T-helper 1 cell treated with Interleukin-12 subunit alpha and Interleukin-12 subunit beta and Interleukin-4 antibody, amounts not matched to agents 30 μg/mL and 1 μg/mL, for 36 hours (primary cell): ENCODE results near the gene LIN28B.
"Not testable (repeated sequence)": the region's sequence is repeated elsewhere in the genome, so short reads cannot be mapped to it uniquely, and the experiment has no call there.

Experiments used
- H3K27ac Mint-ChIP-seq: one replicate; pipeline ENCODE4 v1.8.0; 2021; ENCODE audit warnings: mild to moderate bottlenecking, mixed read lengths
- H3K27me3 Mint-ChIP-seq: one replicate; pipeline ENCODE4 v1.8.0; 2021; ENCODE audit warnings: low read depth, mixed read lengths
- H3K36me3 Mint-ChIP-seq: one replicate; pipeline ENCODE4 v1.8.0; 2021; ENCODE audit warnings: low read depth, mixed read lengths
- H3K4me1 Mint-ChIP-seq: one replicate; pipeline ENCODE4 v1.8.0; 2021; ENCODE audit warnings: low read depth, mixed read lengths
- H3K4me3 Mint-ChIP-seq: one replicate; pipeline ENCODE4 v1.8.0; 2021; ENCODE audit warnings: mild to moderate bottlenecking, moderate library complexity, mixed read lengths
- H3K9me3 Mint-ChIP-seq: one replicate; pipeline ENCODE4 v1.8.0; 2021; ENCODE audit warnings: mixed read lengths

LIN28B gene

DNA sequence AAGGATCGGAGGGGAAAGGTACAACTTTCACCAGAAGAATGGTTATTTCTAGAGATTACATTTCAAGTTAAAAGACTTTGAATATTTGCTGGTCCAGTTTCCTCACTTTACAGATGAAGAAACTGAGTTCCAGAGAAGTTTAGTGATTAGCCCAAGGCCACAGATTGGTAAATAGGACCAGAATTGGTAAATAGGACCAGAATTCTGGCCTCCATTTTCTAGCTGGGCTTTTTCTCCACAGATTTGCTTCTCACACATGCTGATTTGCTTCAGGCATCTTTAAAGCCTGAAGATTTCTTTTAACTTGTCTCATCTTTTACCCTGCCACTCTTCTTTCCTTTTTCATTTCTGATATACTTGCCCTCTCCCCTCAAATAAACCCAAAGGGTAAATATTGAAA, 5.2 kb upstream of the LIN28B start:
- peaks cover 7% of the 10 kb centered on the region for H3K4me1 Mint-ChIP-seq
- H3K4me3 Mint-ChIP-seq = no peak overlapping the region
- H3K27me3 Mint-ChIP-seq = peaks cover 70% of the 10 kb centered on the region
- no peak overlapping the region for H3K27ac Mint-ChIP-seq
- H3K36me3 Mint-ChIP-seq = peaks cover 1% of the 10 kb centered on the region
- H3K9me3 Mint-ChIP-seq = no peaks in the 10 kb centered on the region

DNA sequence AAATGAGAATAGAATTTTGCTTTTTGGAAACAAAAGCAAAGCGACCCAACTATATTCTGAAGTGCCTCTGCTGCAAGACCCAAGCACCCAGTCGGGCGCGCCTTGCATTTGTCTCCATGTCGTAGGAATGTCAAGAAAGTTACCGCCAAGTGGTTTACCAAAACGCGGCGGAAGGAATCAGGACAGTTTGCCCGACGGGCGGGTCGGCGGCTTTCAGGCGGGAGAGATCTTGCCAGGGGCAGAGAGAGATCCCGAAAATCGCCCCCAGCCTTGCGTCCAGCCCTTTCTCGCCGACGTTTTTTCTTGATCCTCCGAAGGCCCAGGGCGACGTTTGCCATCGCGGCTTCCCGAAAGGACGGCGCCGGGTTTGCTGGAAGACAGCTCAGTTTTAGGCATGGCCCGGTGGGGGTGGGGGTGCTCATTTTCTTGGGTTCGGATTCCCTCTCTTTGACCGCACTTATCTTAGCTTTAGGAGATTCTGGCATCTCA, 4.0 kb upstream of the LIN28B start:
- Mint-ChIP-seq H3K27ac (no peak overlapping the region), H3K27me3 (peaks cover 83% of the 10 kb centered on the region), H3K36me3 (peaks cover 3% of the 10 kb centered on the region), H3K4me1 (peaks cover 14% of the 10 kb centered on the region), H3K9me3 (no peaks in the 10 kb centered on the region), H3K4me3 (no peak overlapping the region)

DNA sequence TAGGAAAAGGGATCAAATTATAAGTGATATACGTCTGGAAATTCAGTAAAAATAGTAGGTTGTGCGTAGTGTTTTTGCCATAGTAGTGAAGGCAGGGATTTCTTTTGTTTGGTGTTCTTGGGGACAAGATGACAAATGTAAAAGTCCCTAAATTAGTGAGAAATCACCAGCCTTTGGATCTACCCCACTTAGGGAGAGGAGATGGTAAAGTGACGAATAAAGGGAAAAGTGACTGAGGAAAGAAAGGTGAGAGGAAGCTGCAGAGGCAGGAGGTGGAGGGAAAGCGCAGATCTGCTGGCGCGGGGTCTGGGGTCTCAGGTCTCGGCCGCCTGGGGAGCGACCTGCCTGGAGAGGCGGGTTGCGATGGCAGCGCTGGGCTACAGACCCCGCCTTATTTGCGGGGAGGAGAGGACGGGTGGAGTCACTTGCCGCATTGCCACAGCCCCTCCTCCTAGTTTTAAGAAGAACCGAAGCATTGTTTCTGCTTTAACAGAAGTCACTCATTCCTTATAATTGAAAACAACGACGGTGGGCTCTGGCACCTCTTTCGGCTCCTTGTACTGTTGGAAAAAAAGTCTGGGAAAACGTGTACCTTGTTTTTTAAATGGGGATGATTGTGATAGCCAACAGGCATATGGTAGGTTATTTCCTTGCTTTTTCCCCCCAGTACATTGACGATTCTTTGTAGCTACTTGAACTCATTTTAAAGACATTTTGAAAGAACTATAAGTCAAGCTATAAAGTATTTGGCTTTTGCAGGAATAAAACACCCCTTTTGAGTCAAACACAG, 3.3 kb upstream of the LIN28B start:
- H3K27ac Mint-ChIP-seq = peak overlapping the region; percentile 57
- H3K9me3 Mint-ChIP-seq, H3K36me3 Mint-ChIP-seq: not testable (repeated sequence)
- peak overlapping the region; percentile 50 for H3K4me3 Mint-ChIP-seq
- peaks cover 16% of the 10 kb centered on the region for H3K4me1 Mint-ChIP-seq
- H3K27me3 Mint-ChIP-seq = peaks cover 90% of the 10 kb centered on the region

DNA sequence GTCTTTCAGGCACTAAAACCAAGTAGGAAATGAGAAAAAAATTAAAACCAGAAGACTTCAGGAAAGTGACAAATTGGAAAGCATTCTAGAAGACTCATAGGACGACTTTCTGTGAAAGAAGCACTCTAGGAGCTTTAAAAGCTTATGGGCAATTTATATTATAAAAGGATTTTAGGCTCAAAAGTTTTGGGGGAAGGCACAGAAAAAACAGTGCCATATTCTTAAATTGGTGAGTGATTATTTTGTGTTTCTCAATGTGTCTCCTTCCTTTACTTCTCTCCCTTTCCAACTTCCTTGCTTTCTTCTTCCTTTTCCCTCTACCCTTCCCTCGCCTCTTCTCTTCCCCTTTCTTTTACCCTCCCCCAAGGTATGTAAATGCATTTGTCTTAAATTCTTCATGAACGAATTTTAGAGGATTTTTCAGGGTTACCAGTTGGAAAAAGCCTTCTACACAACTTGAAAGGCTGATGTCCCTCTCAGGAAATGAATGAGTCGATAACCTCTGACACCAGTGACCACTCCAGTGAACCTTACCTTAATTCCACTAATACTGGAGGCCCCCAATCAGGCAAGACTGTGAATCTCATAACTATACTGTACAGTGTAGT, 2.6 kb upstream of the LIN28B start:
- H3K4me1 Mint-ChIP-seq = peaks cover 16% of the 10 kb centered on the region
- peaks cover 3% of the 10 kb centered on the region for H3K36me3 Mint-ChIP-seq

GRCh38 chr6:104955491-104955890, 1.4 kb upstream of the LIN28B start:
- Mint-ChIP-seq H3K9me3 (no peaks in the 10 kb centered on the region), H3K27me3 (peaks cover 90% of the 10 kb centered on the region), H3K4me1 (peaks cover 16% of the 10 kb centered on the region), H3K36me3 (peaks cover 3% of the 10 kb centered on the region), H3K27ac (no peak overlapping the region), H3K4me3 (no peak overlapping the region)

More for the DNA sequence above, 2.6 kb upstream of the LIN28B start:
- Mint-ChIP-seq H3K27me3 (peaks cover 92% of the 10 kb centered on the region), H3K9me3 (no peaks in the 10 kb centered on the region), H3K27ac (peak overlapping the region; percentile 1), H3K4me3 (no peak overlapping the region)

GRCh38 chr6:104955927-104956730, 778 bp upstream of the LIN28B start:
- H3K27me3 Mint-ChIP-seq = peaks cover 87% of the 10 kb centered on the region
- no peaks in the 10 kb centered on the region for H3K9me3 Mint-ChIP-seq
- H3K27ac Mint-ChIP-seq = no peak overlapping the region
- H3K4me3 Mint-ChIP-seq = no peak overlapping the region
- H3K4me1 Mint-ChIP-seq = peaks cover 16% of the 10 kb centered on the region
- H3K36me3 Mint-ChIP-seq = peaks cover 3% of the 10 kb centered on the region

- H3K27me3 Mint-ChIP-seq = peaks cover 73% of the 10 kb centered on the region
- peak overlapping the region; percentile 42 for H3K4me3 Mint-ChIP-seq
- peaks cover 16% of the 10 kb centered on the region for H3K4me1 Mint-ChIP-seq
- no peaks in the 10 kb centered on the region for H3K9me3 Mint-ChIP-seq
- no peak overlapping the region for H3K27ac Mint-ChIP-seq
- H3K36me3 Mint-ChIP-seq = peaks cover 3% of the 10 kb centered on the region
These were observed 632 bp downstream of the LIN28B start for GRCh38 chr6:104957301-104958177.

DNA sequence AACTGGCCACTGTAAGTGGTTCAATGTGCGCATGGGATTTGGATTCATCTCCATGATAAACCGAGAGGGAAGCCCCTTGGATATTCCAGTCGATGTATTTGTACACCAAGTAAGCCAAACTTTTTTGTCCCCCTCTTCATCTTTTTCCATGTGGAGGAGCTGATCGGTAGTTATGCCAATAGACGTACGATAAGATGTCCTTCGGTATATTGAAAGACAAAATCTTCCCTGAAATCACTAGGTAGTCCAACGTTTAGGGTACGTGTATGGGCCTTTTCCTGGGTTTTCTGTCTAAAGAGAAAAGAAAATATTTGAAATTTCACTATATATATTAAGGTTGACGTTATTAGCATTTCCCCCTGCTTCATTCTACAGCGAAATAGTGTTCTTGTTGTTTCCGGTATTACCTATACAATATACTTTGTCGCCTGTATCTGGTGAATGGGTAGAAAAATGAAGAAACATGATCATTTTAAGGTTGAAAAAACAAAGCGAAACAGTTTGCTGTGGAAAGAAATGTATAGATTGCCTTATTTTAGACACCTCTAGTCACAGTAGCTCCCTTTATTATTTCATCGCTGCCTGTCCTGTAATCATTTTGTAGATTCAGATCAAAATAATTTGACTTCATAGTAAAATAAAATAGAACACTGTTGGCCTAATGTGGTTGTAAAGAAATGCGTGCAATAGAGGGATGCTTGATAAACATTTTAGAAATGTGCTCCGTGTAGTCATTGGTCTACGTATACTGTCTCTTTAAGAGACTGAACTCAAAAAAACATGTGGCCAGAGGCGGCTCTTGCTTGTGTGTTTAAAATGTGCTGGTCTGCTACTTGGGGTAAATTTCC, 1.5 kb downstream of the LIN28B start:
- H3K27ac Mint-ChIP-seq = no peak overlapping the region
- peaks cover 64% of the 10 kb centered on the region for H3K27me3 Mint-ChIP-seq
- H3K4me3 Mint-ChIP-seq = no peak overlapping the region
- no peaks in the 10 kb centered on the region for H3K9me3 Mint-ChIP-seq
- peaks cover 3% of the 10 kb centered on the region for H3K36me3 Mint-ChIP-seq
- H3K4me1 Mint-ChIP-seq = peaks cover 15% of the 10 kb centered on the region

DNA sequence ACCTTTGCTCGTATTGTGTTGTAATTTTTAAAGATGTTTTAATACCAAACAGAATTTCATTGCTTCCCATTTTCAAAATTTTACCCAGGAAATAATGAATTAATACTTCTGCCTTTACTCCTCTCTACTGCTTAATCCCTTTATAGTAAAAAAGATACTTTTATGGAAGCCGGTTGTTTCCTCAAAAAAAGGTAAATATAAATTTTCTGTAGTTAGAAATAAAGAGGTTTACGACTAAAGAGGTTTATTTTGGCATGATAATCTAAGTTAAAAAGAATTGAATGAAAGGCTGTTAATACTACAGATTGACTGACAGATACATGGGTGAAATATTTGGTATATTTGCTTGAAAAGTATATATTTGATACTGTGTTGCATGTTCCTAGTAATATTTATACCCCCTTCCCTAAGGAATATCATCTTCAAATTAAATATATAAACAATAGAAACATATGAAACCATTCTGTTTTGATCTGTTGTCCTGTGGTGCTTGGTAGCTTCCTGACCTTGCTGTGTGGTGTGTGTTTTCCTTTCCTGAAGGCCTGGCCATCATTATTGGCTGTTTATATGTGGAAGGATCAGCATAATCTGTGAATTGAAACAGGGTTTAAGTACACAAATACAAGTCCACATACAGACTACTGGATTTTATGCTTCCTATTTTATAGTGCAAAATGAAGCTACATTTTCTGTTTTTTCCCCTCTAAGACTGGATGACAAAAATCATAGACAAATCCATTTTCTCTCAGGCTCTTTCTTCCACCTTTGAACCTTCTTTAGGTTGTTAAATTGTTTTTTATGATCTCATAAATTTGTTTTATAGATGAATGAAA, 2.3 kb downstream of the LIN28B start:
- peaks cover 3% of the 10 kb centered on the region for H3K36me3 Mint-ChIP-seq
- no peak overlapping the region for H3K4me3 Mint-ChIP-seq
- H3K27me3 Mint-ChIP-seq = peaks cover 59% of the 10 kb centered on the region
- H3K27ac Mint-ChIP-seq = no peak overlapping the region
- H3K9me3 Mint-ChIP-seq = no peaks in the 10 kb centered on the region
- peaks cover 11% of the 10 kb centered on the region for H3K4me1 Mint-ChIP-seq

- H3K27me3 Mint-ChIP-seq = peaks cover 3% of the 10 kb centered on the region
- H3K9me3 Mint-ChIP-seq = no peaks in the 10 kb centered on the region
- no peak overlapping the region for H3K27ac Mint-ChIP-seq
- H3K4me3 Mint-ChIP-seq = no peak overlapping the region
- no peaks in the 10 kb centered on the region for H3K4me1 Mint-ChIP-seq
- H3K36me3 Mint-ChIP-seq = no peaks in the 10 kb centered on the region
These were observed 12.2 kb downstream of the LIN28B start for GRCh38 chr6:104969108-104969507.

- Mint-ChIP-seq H3K27me3 (no peaks in the 10 kb centered on the region), H3K36me3 (no peaks in the 10 kb centered on the region), H3K27ac (no peak overlapping the region), H3K9me3 (no peaks in the 10 kb centered on the region), H3K4me1 (no peaks in the 10 kb centered on the region), H3K4me3 (no peak overlapping the region)
These were observed 13.1 kb downstream of the LIN28B start for GRCh38 chr6:104969785-104970581.

- Mint-ChIP-seq H3K4me1 (no peaks in the 10 kb centered on the region), H3K27me3 (peaks cover 3% of the 10 kb centered on the region), H3K36me3 (no peaks in the 10 kb centered on the region), H3K27ac (no peak overlapping the region), H3K4me3 (no peak overlapping the region), H3K9me3 (no peaks in the 10 kb centered on the region)
These were observed 16.5 kb downstream of the LIN28B start for GRCh38 chr6:104973404-104973803.
